CD4-positive, alpha-beta T cell treated with Interleukin-4 for 1 hour (primary cell): ENCODE measurements around the gene PLEKHA7.

Experiments
- DNase-seq, 2 donors: peaks; one replicate each; pipeline ENCODE4 v3.0.0-alpha.2; 2020 to 2022

The PLEKHA7 gene

DNA sequence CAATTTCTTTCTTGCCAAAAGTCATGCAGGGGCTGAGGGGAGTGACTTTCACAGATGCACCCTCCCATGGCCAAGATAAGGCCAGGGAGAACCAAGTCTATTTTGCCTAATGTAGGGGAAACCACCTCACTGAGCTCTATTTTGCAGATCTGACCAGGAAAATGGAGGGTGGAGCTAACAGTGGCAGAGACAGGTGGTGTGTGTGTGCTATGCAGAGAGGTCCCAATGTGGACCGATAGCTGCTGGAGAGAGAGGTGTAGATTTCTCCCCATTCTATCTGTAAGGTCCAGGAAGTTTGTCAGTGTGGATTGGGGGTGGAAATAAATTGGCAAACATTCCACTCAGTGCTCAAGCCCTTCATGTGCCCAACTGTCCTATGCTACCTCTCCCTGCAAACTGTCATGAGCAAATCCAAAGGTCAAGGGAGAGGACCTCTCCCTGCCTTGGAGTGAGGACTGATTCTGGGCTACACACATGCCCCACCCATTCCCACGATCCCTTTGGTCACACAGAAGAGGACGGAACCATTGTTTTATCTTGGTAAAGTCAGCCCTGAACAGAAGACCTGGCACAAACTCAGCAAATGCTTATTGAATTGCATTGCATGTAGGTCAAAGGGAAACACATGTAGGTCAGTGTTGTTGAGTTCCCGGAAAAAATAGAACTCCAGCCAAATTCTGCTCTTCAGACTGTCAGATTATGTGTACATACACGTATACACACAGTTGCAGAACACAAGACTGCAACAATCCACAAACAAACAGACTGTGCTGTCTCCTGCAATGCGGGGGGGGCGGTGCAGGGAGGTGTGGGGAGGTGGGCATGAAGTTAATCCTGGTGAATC, 209.9 kb downstream of the PLEKHA7 start:
- no peak for DNase-seq

DNA sequence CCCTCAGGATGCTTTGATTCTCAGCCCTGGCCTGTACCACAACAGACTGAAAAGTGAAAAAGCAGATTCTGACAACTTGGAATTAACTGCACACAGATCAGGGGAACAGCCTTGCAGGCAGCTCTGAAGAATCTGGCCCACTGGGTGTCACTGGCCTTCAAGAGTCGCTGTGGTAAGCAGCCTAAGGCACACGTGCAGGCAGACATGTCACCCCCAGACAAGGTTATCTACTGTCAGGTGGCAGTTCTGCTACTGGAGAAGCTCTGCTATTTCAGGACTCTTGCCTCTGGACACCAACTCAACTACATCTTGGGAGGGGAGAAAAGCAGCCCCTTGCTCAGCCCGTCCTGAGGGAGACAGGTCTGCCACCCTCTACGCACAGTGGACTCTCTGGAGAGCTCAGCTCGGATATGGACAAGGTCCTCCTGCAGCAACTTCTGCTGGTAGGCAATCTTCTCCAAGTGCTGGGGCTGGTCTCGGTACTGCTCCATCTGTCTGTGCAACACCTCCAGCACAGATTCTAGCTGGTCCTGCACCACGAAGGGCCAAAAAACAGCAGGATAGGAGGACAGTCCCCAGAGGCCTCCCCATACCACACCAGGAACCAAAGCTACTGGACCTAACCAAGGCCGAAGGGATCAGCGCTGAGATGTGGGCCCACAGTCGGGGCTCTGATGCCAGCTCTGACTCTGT, 212.8 kb downstream of the PLEKHA7 start:
- DNase-seq = no peak

DNA sequence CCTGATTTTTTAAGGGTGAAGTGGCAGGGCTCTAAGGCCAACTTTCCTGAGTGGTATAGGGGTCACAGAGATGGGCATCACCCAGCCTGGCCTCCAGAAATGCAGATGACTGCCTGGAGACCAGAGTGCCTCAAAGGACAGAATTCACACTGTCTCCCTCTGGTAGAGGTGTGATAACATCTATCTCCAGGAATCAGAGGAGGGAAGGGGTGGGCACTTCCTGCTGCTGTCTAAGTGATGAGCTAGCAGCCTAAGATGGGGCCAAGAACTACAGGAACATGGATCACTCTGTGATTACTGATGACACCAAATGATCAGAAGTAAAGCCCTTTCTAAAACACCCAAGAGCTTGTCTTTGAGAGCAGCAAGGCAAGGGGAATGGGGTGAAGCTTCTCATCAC, 213.8 kb downstream of the PLEKHA7 start:
- DNase-seq = no peak

DNA sequence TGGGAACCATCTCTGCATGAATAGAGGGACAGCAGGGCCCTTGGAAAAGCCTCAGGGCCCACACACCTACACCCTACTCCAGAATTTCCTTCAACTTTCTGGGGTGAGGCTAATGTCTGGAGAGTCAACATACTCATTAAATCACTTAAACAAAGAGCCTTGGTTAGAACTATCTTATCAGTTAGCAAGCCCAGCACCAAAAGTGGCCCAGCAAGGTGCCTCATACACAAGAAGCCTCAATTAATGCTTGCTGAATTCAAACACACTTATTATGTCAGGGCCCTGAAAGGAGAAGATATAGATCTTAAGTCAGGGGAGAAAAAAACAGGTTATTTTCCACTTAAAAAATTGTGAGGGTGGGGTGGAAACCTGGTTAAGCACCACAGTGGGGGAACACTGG, 214.3 kb downstream of the PLEKHA7 start:
- DNase-seq = no peak

DNA sequence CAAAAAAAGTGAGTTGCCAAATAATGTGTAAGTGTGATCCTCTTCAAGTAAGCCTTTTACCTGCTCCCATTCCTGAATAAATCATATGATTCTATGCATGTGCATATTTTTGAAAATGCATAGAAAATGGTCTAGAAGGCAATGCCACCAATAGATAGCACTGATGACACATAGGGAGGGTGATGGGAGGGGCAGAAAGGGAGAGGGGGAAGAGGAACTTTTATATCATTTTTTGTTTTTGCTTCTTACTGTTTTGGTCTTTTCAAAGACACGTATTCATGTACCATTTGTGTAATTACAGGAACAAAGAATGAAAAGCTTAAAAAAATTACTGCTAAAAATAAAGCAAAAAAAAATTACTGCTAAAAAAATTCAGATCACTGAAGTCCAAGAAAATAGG, 215.0 kb downstream of the PLEKHA7 start:
- no peak for DNase-seq

DNA sequence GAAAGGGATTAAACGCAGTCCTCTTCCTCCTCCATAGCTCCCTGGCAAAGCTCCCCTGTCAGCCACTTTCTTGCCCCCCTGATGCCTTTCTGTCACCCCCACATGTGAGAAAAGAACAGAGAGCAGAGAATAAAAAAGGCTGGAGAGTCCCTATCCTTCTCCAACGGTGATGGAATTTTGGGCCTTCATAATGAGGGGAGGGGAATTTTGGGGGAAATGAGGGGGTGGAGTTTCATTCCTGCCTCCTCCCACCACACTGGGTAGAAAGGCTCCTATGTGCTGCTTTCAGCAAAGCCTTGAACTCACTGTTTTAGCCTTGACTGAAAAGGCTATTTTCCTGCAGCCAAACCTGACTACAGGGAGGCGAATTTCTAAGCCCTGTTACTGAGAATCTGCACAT, 216.4 kb downstream of the PLEKHA7 start:
- DNase-seq = no peak

DNA sequence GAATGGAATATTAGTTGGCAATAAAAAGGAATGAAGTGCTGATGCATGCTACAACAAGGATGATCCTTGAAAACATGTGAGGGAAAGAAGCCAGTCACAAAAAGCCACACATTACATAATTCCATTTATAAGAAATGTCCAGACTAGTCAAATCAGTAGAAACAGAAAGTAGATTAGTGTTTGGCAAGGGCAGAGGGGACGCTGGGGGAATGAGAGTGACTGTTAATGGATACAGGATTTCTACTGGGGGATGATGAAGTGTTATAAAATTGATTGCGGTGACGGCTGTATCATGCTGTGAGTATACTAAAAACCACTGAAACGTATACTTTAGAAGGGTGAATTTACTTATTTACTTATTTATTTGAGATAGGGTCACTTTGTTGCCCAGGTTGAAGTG, 217.9 kb downstream of the PLEKHA7 start:
- DNase-seq = no peak

DNA sequence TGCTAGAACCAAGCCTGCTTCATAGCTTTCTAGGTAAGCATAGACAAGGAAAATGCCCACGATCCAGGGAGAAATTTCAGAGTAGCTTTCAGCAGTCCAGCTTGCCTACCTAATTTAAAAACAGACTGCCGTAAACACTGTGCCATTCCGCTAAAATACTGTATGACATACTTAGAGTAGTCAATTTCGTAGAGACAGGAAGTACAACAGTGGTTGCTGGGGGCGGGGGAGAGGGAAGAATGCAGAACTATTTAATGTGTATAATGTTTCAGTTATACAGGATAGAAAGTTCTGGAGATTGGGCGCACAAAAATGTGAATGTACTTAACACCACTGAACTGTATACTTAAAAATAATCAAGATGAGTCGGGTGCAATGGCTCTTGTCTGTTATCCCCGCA, 219.1 kb downstream of the PLEKHA7 start:
- peak in 1 of 2 donors; percentile 55 for DNase-seq

DNA sequence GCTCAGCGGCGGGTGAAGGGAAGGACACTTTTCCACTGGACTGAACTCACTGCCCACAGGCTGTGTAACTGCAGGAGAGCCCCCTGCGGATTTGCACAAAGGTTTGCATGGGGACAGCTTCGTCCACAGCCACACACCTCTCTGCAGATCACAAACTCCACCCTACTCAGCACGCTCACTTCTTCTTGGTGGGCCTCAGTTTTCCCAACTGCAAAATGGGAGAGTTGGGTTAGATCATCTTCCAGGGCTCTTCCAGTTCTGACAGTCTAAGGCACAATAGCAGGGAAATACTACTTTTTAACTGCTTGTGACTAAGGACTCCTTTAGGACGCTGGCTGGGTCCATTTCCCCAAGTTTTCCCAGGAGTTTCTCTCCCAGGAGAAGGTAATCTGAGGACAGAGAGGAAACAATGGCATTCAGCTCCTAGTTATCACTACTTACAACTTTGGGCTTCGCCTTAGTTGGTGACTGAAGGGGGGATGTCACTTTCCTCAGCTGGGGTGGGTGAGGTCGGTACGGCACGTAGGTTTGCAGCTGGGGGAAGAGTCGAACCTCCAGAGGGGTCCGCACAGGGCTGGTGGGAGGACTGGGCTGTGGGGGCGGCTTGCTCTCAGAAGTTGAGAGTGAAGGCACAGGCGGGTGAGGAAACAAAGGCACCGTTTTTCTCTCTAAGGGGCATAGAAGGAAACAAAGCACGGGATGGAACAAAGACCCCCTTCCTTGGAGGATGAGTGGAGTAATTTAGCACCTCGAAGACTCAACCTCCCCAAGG, 220.0 kb downstream of the PLEKHA7 start:
- DNase-seq = no peak

DNA sequence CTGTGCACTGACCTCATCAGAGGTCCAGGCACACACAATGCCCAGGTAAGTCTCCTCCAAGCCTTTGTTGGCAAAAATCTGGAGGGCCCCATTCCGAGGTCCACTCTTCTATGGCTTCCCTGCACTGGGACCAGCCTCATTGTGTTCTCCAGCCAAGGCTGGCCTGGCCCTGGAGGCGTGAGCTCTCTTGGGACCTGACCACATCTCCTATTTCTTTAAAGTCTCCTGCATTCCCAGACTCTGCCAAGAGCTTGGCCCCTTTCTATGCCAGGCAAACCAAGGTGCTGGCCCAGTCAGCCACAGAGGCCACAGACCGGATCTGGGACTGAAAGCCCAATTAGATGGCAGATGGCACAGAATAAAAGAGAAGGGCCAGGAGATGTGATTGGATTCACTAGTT, 220.7 kb downstream of the PLEKHA7 start:
- no peak for DNase-seq

DNA sequence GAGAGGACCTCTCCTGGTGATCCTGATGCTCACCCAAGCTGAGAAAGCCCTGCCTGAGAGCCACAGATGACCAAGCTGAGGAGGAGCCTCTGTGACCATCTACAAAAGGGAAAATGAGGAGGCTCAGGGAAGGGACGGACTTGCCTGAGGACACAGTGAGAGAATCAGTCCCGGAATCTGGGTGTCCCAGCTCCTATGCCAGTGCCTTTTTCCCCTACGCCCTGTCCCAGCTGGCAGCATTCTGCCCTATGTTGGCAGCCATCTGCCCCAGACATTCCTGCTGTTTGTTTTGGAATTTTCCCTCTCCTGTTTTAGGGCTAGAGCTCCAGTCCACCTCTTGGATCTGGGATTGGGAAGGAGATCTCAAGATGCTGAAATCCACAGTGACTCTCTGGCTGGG, 221.2 kb downstream of the PLEKHA7 start:
- no peak for DNase-seq

DNA sequence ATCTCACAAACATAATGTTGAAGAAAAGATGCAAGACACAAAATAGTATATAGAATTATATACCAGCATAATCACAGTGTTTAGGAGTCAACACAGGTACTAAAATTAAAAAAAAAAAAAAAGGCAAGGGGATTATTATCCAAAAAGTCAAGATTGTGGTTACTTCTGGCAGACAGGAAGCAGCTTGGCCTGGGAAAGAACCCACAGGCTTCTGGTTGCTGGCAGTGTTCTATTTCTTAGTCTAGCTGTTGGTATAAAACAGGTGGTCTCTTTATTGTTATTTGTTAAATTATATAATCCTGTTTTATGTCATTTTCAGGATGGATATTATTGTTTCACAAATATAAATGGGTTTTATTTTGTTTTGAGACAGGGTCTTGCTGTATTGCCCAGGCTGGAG, 221.8 kb downstream of the PLEKHA7 start:
- DNase-seq = no peak

DNA sequence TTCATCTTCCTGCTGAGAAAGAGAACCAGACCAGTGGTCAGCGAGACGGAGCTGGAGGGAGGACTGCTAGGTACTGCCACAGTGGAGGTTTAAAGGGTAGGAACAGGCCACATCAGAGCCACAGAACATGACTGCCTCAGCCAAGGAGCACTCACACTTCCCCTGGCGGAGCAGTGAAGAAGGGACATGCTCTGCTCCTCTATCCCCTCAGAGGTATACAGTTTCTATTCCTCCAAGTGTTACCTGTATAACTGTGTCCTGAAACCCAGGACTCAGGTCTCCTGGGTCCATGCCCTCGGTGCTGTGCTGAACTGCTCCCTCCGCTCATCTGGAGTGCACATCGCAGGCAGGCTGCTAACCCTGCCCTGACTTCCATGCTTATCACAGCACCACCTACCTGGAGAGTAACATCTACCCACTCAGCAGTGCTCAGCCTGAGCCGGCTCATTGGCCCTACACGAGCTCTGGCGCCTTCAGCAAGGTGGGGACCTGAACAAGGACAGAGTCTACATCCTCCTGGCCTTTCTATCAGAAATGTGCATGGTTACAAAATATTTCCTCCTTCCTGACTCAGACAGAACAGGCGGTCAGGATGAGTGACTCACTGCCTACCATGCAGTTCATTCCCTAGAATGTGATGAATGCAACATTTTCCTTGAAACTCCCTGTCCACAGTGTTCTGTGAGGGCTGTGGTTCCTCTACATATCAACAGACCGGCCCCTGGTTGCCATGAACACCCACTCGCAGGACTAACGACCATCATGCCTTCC, 222.8 kb downstream of the PLEKHA7 start:
- peak in 1 of 2 donors; percentile 71 for DNase-seq

DNA sequence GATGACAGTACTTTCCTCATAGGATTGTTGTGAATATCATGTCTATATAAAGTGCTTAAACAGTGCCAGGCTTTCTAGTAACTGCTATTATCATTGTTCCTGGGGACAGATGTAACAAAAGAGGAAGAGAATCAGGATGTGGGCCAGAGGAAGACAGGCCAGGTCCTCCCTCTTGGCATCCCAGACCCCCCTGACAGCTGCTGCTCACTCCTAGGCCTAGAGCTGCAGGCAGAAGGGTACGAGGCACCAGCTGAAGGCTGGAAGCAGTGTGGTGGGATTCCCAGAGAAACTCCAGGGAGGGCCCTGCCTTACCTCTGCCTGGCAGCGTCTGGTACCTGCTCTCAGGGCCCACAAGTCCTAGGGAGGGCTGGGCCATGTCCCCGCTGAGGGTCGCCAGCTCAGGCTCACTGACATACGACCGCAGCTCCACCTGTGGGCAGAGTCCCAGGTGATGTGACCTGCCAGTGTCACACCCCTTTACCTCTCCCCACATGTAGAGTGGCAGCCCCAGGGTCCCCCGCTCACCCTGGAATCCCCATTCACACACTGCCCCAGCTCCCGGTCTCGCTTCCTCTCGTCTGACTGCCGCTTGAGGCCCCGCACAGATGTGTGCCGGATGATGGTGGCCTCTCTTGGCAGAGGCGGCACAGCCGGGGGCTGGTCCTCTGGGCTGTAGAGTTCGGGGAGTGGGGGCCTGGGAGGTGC, 223.6 kb downstream of the PLEKHA7 start:
- no peak for DNase-seq

DNA sequence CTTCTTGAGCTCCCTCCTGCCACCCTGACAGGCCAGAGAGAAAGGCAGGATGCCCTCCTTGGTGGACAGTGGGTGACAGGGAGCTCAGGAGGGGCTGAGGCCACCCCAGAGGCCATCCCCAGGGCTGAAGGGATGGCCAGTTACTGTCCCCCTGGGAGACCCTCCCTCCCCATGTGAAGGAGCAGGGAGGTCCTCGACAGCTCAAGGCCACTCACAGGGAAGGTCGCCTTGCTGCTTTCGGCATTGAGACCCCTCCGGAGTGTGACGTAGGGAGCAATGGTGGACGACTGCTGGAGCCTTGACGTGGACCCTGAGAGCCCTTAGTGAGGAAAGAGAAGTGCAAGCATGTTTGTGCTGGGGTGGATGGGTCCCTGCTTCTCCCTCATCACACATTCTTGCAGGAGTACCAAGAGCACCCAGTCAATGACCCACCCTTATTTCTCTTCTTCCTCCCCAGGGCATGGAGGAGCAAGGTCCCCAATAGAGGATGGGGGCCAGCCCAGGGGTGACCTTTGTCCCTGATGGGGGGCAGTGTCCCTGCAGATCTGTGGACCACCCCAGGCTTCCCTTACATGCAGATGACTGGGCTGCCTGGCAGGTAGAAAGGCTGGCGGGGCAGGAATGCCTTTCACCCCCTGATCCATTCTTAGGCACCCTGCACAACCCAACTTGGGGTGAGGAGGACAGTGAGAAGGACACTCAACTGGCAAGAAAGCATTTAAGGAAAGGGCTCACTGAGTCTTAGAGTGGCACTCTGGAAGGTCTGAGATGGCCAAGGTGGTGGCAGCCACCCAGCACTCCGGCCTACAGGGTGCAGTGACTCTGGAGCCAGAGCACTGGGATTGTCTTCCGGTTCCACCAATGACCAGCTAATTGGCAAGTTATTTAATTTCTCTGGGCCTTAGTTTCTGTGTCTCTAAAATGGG, 224.4 kb downstream of the PLEKHA7 start:
- DNase-seq = no peak

DNA sequence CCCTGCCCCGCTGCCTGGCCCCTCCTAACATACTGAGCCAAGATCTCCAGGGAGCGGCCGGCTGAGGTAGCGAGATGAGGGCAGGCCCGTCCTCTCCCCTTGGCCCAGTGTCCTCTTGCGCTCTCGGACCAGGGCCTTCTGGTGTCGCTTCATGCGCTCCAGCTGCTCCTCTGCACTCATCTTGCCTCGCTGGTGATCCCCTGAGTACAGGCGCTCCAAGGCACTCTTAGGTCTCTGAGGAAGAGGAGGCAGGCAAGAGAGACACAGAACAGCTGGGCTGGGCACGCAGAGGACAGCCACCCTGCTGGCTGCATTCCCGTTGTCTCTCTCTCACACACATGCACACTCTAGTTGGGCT, 225.2 kb downstream of the PLEKHA7 start:
- no peak for DNase-seq

DNA sequence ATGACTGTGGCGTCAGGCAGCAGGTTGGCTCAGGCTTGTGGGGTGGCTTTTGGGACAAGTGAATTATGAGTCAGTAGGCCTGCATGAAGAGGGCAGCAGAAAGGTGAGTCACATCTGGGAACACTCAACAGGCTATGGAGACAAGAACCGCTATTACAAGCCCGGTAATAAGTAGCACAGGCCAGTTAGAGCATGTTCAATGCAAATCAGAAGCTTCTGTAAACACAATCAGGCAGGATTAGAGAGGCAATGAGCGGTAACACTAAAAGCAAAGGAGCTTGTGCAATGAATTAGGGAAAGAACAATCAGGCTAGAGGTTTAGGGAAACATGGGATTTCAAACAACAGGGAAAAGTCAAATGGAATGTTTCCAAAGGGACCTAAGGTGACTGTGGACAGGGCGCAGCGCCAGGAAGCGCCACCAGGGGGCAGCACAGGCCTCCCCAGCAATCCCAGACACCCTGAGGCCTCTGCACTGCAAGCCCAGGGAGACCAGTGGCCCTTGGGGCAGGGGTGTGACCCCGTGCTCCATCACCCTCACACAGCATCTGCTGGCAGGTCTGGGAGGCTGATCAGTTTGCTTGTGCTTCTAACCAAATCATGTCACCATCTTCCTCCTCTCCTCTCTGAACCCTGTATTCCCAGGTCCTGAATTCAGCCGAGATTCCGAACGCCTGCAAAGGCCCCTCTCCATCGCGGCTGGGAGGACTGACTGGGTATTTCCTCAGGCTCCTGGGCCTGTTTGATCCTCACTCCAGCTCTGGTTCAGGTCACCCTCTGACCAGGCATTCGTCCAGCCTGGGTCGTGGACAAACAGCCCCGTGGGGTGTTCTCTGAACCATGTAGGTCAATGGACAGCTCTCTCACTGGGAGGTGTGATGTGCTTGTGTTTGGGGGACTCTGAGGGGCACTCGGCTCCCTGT, 225.8 kb downstream of the PLEKHA7 start:
- DNase-seq = peak; percentile 51 to 54

DNA sequence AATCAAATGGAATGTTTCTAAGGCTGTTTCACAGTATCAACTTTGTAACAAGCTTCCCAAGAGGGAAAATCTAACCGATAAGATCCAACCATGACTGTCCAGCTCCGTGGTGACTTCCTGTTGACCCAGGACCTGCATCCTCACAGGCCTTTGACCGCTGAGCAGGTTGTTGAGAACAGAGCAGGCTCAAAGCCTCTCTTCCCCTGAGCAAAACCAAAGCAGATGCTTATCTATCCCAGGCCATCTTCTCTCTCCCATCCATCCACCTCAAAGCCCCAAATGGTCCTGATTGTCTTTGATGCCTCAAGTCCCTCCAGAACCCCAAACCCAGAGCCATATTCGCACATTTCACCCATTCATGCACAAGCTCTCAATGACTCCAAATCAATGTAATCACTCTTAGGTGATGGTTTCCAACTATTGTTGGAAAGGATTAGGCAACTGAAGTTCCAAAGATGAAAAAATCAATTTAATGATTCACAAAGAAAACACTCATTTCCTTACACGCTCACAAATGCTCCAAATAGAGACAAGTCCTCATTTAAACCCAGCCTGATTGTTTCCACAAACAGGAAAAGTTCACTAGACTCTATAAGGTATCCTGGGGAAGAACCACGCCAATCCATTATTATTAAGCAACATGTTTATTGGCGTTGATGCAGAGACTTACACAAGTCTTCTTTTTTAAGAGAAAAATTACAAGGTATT, 227.0 kb downstream of the PLEKHA7 start:
- no peak for DNase-seq

DNA sequence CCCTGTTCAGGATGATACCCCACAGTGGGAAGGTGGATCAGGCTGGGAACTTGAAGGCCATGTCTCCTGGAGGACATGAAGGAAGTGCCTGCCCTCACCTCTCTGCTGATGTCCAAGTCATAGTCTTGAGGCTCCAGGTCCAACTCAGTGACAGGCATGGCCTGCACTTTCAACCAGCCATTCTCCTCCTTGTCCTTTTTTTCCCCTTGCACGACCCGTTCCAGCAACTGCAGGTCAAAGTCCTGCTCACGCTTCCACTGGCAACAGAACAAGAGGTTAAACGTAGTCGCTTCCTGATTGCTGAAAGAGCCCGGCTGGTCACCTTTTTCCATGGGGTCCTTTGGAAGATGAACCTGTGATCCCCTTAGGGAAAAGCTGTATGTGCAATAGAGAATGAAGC, 228.1 kb downstream of the PLEKHA7 start:
- no peak for DNase-seq
